IMR-90 (cell line): ENCODE results near the gene EHD4.

Experiments used
- MAFK ChIP-seq: IDR thresholded peaks from 2 replicates; pipeline ENCODE4 v1.6.1; 2012; ENCODE audit warnings: low read depth, low read length, improper control_type of control experiment
- POLR2A ChIP-seq: IDR thresholded peaks from 2 replicates; pipeline ENCODE4 v1.6.1; 2012; ENCODE audit warnings: mild to moderate bottlenecking, low read depth, low read length

- no peak for TF ChIP-seq MAFK
- TF ChIP-seq POLR2A, result no peak
Measured at GRCh38 chr15:41881086-41881485, 91.3 kb downstream of the EHD4 start.
